Endothelial cell of umbilical vein (primary cell): ENCODE measurements around the gene SPIB. TPM values are rescaled to one million over a fixed set of nuclear protein-coding genes. Genes with fewer than 3 reads are reported as not detected.

Experiments used
- BruUV-seq: library from RNA; stranded (reverse); fragments of 400-500 nt; replicated peaks from 2 replicates; lab custom pipeline; 2021; lab: Mats Ljungman, UMichigan
- CTCF ChIA-PET: fragments of 300-600, 350-600 bp; sonication (Branson Sonifier 250); formaldehyde crosslinking; loops from one replicate; lab custom pipeline; 2021; ENCODE audit warnings: antibody characterized with exemption, inconsistent platforms; lab: Charles Lee
- POLR2A ChIA-PET: fragments of 300-600, 350-600 bp; sonication (Branson Sonifier 250); formaldehyde crosslinking; loops from one replicate; lab custom pipeline; 2021; ENCODE audit warnings: antibody characterized with exemption, inconsistent platforms; lab: Charles Lee
- DNase-seq: peaks from one replicate; pipeline ENCODE4 v3.0.0-alpha.2; 2011; ENCODE audit warnings: low read depth, low spot score
- FAIRE-seq: peaks from 2 replicates; lab custom pipeline; 2011; peaks lifted over from hg19 to GRCh38; lab: Jason Lieb, UNC
- H2AFZ ChIP-seq: 2 replicates; pipeline ENCODE4 v1.6.0; 2012; ENCODE audit warnings: low read depth, low read length, control low read depth, inconsistent platforms
- H3K27ac ChIP-seq: 2 replicates; pipeline ENCODE4 v1.5.1; 2011; ENCODE audit warnings: low read depth, mild to moderate bottlenecking, control low read depth, low read length, moderate library complexity; ENCODE audit not compliant: insufficient read depth
- H3K27me3 ChIP-seq, 2 experiments: 2 replicates each; pipeline versions ENCODE4 v1.6.0 to v1.6.1; 2011; ENCODE audit warnings: low read length in 2 of 2, mixed read lengths in 1 of 2; ENCODE audit not compliant: control insufficient read depth in 2 of 2, insufficient read depth in 2 of 2
- H3K36me3 ChIP-seq, 2 experiments: 2 replicates in 1 of 2; 3 replicates in 1 of 2; pipeline ENCODE4 v1.5.1; 2011; ENCODE audit warnings: low read length in 2 of 2, mild to moderate bottlenecking in 1 of 2, moderate library complexity in 1 of 2; ENCODE audit not compliant: control insufficient read depth in 2 of 2, insufficient read depth in 2 of 2; ENCODE audit errors: extremely low read depth in 1 of 2
- H3K4me1 ChIP-seq: 3 replicates; pipeline ENCODE4 v1.5.1; 2011; ENCODE audit warnings: mild to moderate bottlenecking, low read length; ENCODE audit not compliant: control insufficient read depth, insufficient read depth; ENCODE audit errors: extremely low read depth
- H3K4me2 ChIP-seq: 2 replicates; pipeline ENCODE4 v1.6.1; 2011; ENCODE audit warnings: low read length, control low read depth, mixed read lengths; ENCODE audit not compliant: insufficient read depth
- H3K4me3 ChIP-seq, 3 experiments: fragments of 200-600 bp in 1 of 3; sonication (generic), shearing (Covaris generic) in 1 of 3; replicated peaks in 1 of 3; 2 replicates each; pipeline ENCODE4 v1.5.1; 2011 to 2016; ENCODE audit warnings: control low read depth in 3 of 3, low read length in 3 of 3, mild to moderate bottlenecking in 2 of 3, inconsistent platforms in 1 of 3, low read depth in 1 of 3, moderate library complexity in 1 of 3; ENCODE audit not compliant: insufficient read depth in 1 of 3
- H3K79me2 ChIP-seq: 2 replicates; pipeline ENCODE4 v1.6.0; 2012; ENCODE audit warnings: low read length, inconsistent platforms; ENCODE audit not compliant: control insufficient read depth, insufficient read depth
- H3K9ac ChIP-seq: replicated peaks from 2 replicates; pipeline ENCODE3; 2011; ENCODE audit warnings: low read length, control low read depth; ENCODE audit not compliant: insufficient read depth; ENCODE audit errors: extremely low read depth
- H3K9me1 ChIP-seq: replicated peaks from 3 replicates; pipeline ENCODE4 v1.6.0; 2011; ENCODE audit warnings: mild to moderate bottlenecking, low read length; ENCODE audit not compliant: control insufficient read depth, insufficient read depth; ENCODE audit errors: extremely low read depth
- H3K9me3 ChIP-seq: replicated peaks from 2 replicates; pipeline ENCODE4 v1.5.1; 2012; ENCODE audit warnings: low read length, inconsistent platforms; ENCODE audit not compliant: control insufficient read depth, insufficient read depth
- H4K20me1 ChIP-seq: replicated peaks from 2 replicates; pipeline ENCODE3; 2011; ENCODE audit warnings: mild to moderate bottlenecking, low read length; ENCODE audit not compliant: control insufficient read depth, insufficient read depth; ENCODE audit errors: extremely low read depth
- EZH2 ChIP-seq: IDR thresholded peaks from 2 replicates; pipeline ENCODE4 v1.6.1; 2012; ENCODE audit warnings: borderline replicate concordance, low read depth, mild to moderate bottlenecking, moderate library complexity, low read length, inconsistent platforms; ENCODE audit not compliant: severe bottlenecking
- FOS ChIP-seq: IDR thresholded peaks from 2 replicates; pipeline ENCODE4 v1.6.1; 2011; ENCODE audit warnings: mild to moderate bottlenecking, low read length, moderate library complexity, borderline replicate concordance; ENCODE audit not compliant: insufficient read depth
- GATA2 ChIP-seq: IDR thresholded peaks from 2 replicates; pipeline ENCODE4 v1.7.0; 2011; ENCODE audit warnings: low read depth, mild to moderate bottlenecking, moderate library complexity, mixed read lengths, low read length; ENCODE audit not compliant: insufficient read length, insufficient read depth
- JUN ChIP-seq: IDR thresholded peaks from 2 replicates; pipeline ENCODE4 v1.6.1; 2011; ENCODE audit warnings: borderline replicate concordance, low read depth; ENCODE audit not compliant: insufficient read length, insufficient read depth
- MAX ChIP-seq: IDR thresholded peaks from 2 replicates; pipeline ENCODE4 v1.6.1; 2011; ENCODE audit not compliant: insufficient read depth, insufficient read length
- MYC ChIP-seq: IDR thresholded peaks from one replicate; pipeline ENCODE4 v1.6.1; 2011; ENCODE audit warnings: mild to moderate bottlenecking, low read depth, low read length
- POLR2A ChIP-seq: IDR thresholded peaks from 2 replicates; pipeline ENCODE4 v1.6.1; 2012; ENCODE audit warnings: low read depth, mild to moderate bottlenecking, control low read depth, low read length
- POLR2AphosphoS5 ChIP-seq: IDR thresholded peaks from 2 replicates; pipeline ENCODE4 v1.6.1; 2012; ENCODE audit warnings: low read depth, mild to moderate bottlenecking, control low read depth, low read length, moderate library complexity; ENCODE audit not compliant: insufficient read depth
- dilution Hi-C: fragments of 300-500 bp; cut with MboI; formaldehyde crosslinking; loops from one replicate; pipeline ENCODE4 v1.15.0; 2019; ENCODE audit warnings: low sequenced_read_pairs; ENCODE audit not compliant: extremely low pct_ligation_motif_present
- intact Hi-C: fragments of 100-400 bp; cut with micrococcal nuclease; formaldehyde crosslinking; loops from one replicate; pipeline ENCODE4 v1.10.0; 2022
- polyA plus RNA-seq, 4 experiments: library from polyadenylated mRNA; depleted of rRNA in 3 of 4; stranded (reverse) in 3 of 4; unstranded in 1 of 4; fragments of >200 nt; gene quantifications; 2 replicates each; pipeline versions ENCODE4 v1.2.1 to v1.2.3, GENCODE V29; 2011 to 2012; ENCODE audit warnings: missing spikeins in 1 of 4
- total RNA-seq: library from RNA; stranded (reverse); gene quantifications from 2 replicates; pipeline ENCODE4 v1.2.3, GENCODE V29; 2021
- TF ChIP-seq, protein P1 (sequence below), 2 donors: IDR thresholded peaks; 1 replicate in 1 of 2; 2 replicates in 1 of 2; pipeline ENCODE4 v1.5.1; 2011; ENCODE audit warnings: low read length in 2 of 2, mild to moderate bottlenecking in 2 of 2, moderate library complexity in 2 of 2, control low read depth in 1 of 2, inconsistent platforms in 1 of 2, low read depth in 1 of 2; ENCODE audit not compliant: insufficient read depth in 1 of 2; ENCODE audit errors: extremely low read depth in 1 of 2

The SPIB gene
- total and polyA plus RNA-seq, 2 donors (not counting 3 experiments of a cell fraction or from before 2014, with no cell fraction given) = not detected

- ChIA-PET CTCF (interaction anchor here (1.6 kb wide), 1 partner anchor 123 kb away, joined by 4 read pairs; no protein-coding TSS in a partner anchor), POLR2A (no interaction called here)
- TF ChIP-seq FOS (no peak), JUN (no peak), POLR2A (no peak), GATA2 (no peak), MAX (no peak), EZH2 (no peak), POLR2AphosphoS5 (no peak), MYC (no peak)
- TF ChIP-seq, protein P1, sequence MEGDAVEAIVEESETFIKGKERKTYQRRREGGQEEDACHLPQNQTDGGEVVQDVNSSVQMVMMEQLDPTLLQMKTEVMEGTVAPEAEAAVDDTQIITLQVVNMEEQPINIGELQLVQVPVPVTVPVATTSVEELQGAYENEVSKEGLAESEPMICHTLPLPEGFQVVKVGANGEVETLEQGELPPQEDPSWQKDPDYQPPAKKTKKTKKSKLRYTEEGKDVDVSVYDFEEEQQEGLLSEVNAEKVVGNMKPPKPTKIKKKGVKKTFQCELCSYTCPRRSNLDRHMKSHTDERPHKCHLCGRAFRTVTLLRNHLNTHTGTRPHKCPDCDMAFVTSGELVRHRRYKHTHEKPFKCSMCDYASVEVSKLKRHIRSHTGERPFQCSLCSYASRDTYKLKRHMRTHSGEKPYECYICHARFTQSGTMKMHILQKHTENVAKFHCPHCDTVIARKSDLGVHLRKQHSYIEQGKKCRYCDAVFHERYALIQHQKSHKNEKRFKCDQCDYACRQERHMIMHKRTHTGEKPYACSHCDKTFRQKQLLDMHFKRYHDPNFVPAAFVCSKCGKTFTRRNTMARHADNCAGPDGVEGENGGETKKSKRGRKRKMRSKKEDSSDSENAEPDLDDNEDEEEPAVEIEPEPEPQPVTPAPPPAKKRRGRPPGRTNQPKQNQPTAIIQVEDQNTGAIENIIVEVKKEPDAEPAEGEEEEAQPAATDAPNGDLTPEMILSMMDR (IDR thresholded peaks at IDR 0.05; ENCODE audit: extremely low read depth in 1 of 2, insufficient read depth in 1 of 2, low read depth in 1 of 2, low read length in 2 of 2) = no peak
- DNase-seq (no peak), FAIRE-seq (no peak)
- H3K9me1 ChIP-seq = no peaks in the 10 kb centered on the region
- H3K27me3 ChIP-seq = no peaks in the 10 kb centered on the region
- intact Hi-C loops (no loop called here), dilution Hi-C loops (no loop called here)
- H3K4me2 ChIP-seq = no peak overlapping the region
- no peak overlapping the region for H3K4me3 ChIP-seq
- no peak overlapping the region for H2AFZ ChIP-seq
- no peak overlapping the region for H3K9ac ChIP-seq
- H3K27ac ChIP-seq = no peak overlapping the region
- peaks cover 0 to 32% of the 10 kb centered on the region in 2 experiments for H3K36me3 ChIP-seq
- H3K4me1 ChIP-seq = peaks cover 7% of the 10 kb centered on the region
- no TSS peak for BruUV-seq
- H4K20me1 ChIP-seq = no peaks in the 10 kb centered on the region
- peaks cover 7% of the 10 kb centered on the region for H3K79me2 ChIP-seq
- no peaks in the 10 kb centered on the region for H3K9me3 ChIP-seq
Observed at GRCh38 chr19:50480281-50481111, 61.8 kb downstream of the SPIB start.

Other genes starting within 250 kb of the SPIB start
- 0.13 TPM in 1 of 2 replicates, not detected in the other for gene MYH14, start 215.3 kb upstream of the SPIB start, total RNA-seq
- 0.05 TPM in 1 of 2 replicates, not detected in the other for gene MYH14, start 215.3 kb upstream of the SPIB start, polyA plus RNA-seq
- 0.76 and 0.91 TPM in 2 replicates for gene KCNC3, start 89.6 kb upstream of the SPIB start, total RNA-seq
- gene KCNC3, start 89.6 kb upstream of the SPIB start, polyA plus RNA-seq = 0.22 and 0.30 TPM in 2 replicates
- gene NAPSA, start 53.3 kb upstream of the SPIB start, total RNA-seq = 0.48 TPM in 1 of 2 replicates, not detected in the other
- gene NAPSA, start 53.3 kb upstream of the SPIB start, polyA plus RNA-seq = 0.19 and 0.41 TPM in 2 replicates
- gene NR1H2, start 42.5 kb upstream of the SPIB start, total RNA-seq = 46.7 and 50.6 TPM in 2 replicates
- 48.4 and 67.3 TPM in 2 replicates for gene NR1H2, start 42.5 kb upstream of the SPIB start, polyA plus RNA-seq
- 63.9 and 73.8 TPM in 2 replicates for gene POLD1, start 34.6 kb upstream of the SPIB start, total RNA-seq
- gene POLD1, start 34.6 kb upstream of the SPIB start, polyA plus RNA-seq = 40.9 and 56.7 TPM in 2 replicates
- not detected in 2 replicates for gene MYBPC2, start 14.0 kb downstream of the SPIB start, total RNA-seq
- gene MYBPC2, start 14.0 kb downstream of the SPIB start, polyA plus RNA-seq = 0.03 TPM in 1 of 2 replicates, not detected in the other
- 101 and 106 TPM in 2 replicates for gene EMC10, start 57.6 kb downstream of the SPIB start, total RNA-seq
- 111 and 141 TPM in 2 replicates for gene EMC10, start 57.6 kb downstream of the SPIB start, polyA plus RNA-seq
- 0.44 and 0.62 TPM in 2 replicates for gene GARIN5A, start 57.9 kb downstream of the SPIB start, total RNA-seq
- gene GARIN5A, start 57.9 kb downstream of the SPIB start, polyA plus RNA-seq = 0.65 and 0.76 TPM in 2 replicates
- 33.8 and 37.4 TPM in 2 replicates for gene JOSD2, start 92.3 kb downstream of the SPIB start, total RNA-seq
- 62.8 and 103 TPM in 2 replicates for gene JOSD2, start 92.3 kb downstream of the SPIB start, polyA plus RNA-seq
- not detected in 2 replicates for gene ASPDH, start 95.0 kb downstream of the SPIB start, total RNA-seq
- gene ASPDH, start 95.0 kb downstream of the SPIB start, polyA plus RNA-seq = not detected in 2 replicates
- gene LRRC4B, start 149.5 kb downstream of the SPIB start, total RNA-seq = not detected in 2 replicates
- gene LRRC4B, start 149.5 kb downstream of the SPIB start, polyA plus RNA-seq = 0.08 and 0.10 TPM in 2 replicates
- gene SYT3, start 220.9 kb downstream of the SPIB start, total RNA-seq = 0.53 TPM in 1 of 2 replicates, not detected in the other
- 0.11 TPM in 1 of 2 replicates, not detected in the other for gene SYT3, start 220.9 kb downstream of the SPIB start, polyA plus RNA-seq
- gene C19orf81, start 230.5 kb downstream of the SPIB start, total RNA-seq = 1.1 and 2.5 TPM in 2 replicates
- 0.79 and 2.1 TPM in 2 replicates for gene C19orf81, start 230.5 kb downstream of the SPIB start, polyA plus RNA-seq